ENCODE measurements around the gene DYNLT5.

DNA sequence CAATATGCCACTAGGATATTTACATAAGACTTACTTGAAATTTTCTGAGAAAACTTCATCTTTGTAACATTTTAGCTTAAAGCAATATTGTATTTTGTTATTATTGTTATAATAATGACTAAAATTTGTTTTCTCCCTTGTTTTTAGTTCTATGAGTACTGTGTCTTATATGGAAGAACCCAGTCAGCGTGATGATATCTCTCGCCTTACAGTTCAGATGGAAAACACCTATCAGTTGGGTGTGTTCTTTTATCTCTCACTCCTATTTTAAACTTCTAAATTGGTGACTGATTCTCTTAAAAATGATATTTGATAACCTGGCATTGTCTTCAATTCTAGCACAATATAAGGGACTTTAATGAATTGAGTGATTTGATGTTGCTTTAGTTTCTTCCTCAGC, 18.0 kb downstream of the DYNLT5 start:
- no peak for TF ChIP-seq CTCF (IDR thresholded peaks at IDR 0.05 in 2 of 3, conservative IDR thresholded peaks at IDR 0.05 in 1 of 3; ENCODE audit: borderline replicate concordance in 1 of 3, insufficient read depth in 1 of 3, low read depth in 2 of 3, low read length in 2 of 3)
- TF ChIP-seq EZH2 (IDR thresholded peaks at IDR 0.05): no peak
- TF ChIP-seq RAD21 (IDR thresholded peaks at IDR 0.05; ENCODE audit: low read depth): no peak
- no peak for TF ChIP-seq POLR2A (IDR thresholded peaks at IDR 0.05; ENCODE audit: borderline replicate concordance, extremely low read depth, insufficient read depth, insufficient read length)
- no peak for TF ChIP-seq ZFX (IDR thresholded peaks at IDR 0.05)

All from HCT116 (cell line).